Measurements from ENCODE around the gene LMAN2L. TPM values are rescaled to one million over a fixed set of nuclear protein-coding genes. Genes with fewer than 3 reads are reported as not detected.

LMAN2L gene
- total and polyA plus RNA-seq, 2 of the 8 experiments (the other 6 are each of a cell fraction or from before 2014, with no cell fraction given) = 14.3 to 17.6 TPM

DNA sequence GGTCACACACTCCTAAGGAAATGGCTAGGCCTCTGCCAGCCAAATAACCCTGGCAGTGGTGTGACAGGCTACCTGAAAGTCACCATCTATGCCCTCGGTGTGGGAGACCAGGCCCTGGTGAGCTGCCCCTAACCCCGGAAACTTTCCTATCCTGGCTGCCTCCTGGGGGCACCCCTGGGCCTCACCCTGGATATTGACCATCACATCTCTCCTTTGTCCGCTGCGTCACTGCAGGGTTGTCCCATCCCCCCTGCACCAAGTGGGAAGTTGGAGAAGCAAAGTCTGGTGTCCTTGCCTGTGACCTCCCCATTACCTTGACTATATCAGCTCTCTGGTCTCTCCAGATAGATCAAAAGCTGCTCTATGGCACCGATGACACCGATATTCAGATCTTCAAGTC lies 78.5 kb downstream of the LMAN2L start (continued):
- TF ChIP-seq TBP (IDR thresholded peaks at IDR 0.05; ENCODE audit: low read depth, low read length) = no peak
- TF ChIP-seq CHD2 (IDR thresholded peaks at IDR 0.05; ENCODE audit: low read length) = no peak

All from H1 (cell line).